ENCODE measurements around the gene POLN.
"Not testable (repeated sequence)": the region's sequence is repeated elsewhere in the genome, so short reads cannot be mapped to it uniquely, and the experiment has no call there.

Gene POLN

DNA sequence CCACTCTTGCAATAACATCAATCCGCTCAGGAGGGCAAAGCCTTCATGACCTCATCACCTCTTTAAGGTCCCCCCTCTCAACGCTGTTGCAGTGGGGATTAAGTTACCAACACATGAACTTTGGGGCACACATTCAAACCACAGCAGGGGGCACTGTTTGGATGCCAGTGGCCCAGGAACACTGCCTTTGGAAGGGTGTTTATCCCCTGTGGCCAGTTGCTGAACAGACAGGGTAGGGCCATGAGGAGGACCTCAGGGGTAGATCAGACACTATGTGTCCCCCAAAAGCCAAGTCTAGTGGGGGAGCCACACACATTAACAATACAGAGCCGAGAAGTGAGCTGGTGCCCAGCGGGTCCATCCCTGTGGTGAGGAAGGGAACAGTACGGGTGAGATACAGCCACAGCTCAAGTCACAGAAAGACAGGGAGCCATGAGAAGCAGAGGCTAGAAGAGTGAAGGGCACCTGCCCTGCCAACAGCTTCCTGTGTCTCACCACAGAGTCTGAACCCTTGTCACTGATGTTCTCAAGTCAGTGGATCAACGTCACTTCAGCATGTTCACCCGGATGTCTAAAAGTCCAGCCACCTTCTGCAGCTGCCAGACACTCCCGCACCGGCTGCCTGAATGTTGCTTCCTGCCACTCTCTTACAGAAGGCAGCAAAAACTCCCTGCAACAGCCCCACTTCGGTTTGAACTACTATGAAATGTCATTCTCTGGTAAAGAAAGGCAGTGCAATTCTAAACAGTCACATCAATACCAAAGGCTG lies 39.8 kb upstream of the POLN start:
- TF ChIP-seq ZNF274 (IDR thresholded peaks at IDR 0.05; ENCODE audit: low read depth, low read length): no peak
- H3K4me3 ChIP-seq (ENCODE audit: low read length): no peak overlapping the region

DNA sequence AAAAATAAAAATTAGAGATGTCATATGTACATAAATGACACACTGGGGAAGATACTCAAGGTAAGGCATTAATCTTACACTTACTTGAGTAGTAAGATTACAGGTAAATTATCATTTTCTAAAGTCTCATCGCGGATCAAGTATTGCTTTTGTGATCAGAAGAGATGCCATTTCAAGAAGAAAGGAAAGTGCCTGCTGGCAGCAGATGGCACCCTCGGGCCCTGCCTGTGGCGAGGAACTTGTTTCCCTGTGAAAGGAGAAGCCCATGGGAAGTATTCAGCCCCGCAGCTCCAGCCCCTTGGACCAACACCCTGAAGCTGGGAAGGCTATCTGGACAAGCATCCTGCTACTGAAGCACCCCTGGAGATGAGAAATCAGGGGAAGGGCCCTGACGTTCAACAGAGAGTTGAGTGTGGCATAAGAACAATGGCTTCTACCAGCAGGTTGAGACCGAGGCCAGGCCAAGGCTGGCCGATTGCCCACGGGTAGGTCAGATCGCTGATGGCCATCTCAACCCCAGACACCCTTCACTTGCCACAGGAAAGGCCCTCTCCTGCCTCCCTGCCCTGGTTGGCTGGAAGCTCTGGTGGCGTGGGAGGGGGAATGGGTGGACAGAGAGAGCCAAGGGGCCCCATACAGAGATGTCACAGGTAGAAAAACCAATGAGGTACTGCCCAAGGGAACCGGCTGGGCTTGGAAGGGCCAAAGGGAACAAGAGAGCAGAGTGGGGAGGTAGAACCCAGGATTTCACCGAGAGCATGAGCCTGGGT lies 38.8 kb upstream of the POLN start:
- TF ChIP-seq ZNF274 (IDR thresholded peaks at IDR 0.05; ENCODE audit: low read depth, low read length): no peak
- H3K4me3 ChIP-seq (ENCODE audit: low read length): no peak overlapping the region

DNA sequence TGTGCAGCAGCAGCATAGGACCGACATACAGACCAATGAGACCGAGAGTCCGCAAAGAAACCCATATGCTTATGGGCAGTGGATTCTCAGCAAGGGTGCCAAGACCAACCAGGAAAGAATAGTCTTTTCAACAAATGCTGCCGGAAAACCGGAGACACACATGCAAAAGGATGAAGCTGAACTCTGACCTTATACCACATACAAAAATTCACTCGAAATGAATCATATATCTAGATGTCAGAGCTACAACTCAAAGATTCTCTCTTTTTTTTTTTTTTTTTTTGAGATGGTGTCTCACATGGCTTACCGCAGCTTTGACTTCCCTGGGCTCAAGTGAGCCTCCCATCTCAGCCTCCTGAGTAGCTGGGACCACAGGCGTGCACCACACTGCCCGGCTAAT lies 36.0 kb upstream of the POLN start:
- H3K4me3 ChIP-seq (ENCODE audit: low read length): no peak overlapping the region
- TF ChIP-seq ZNF274 (IDR thresholded peaks at IDR 0.05; ENCODE audit: low read depth, low read length): no peak

DNA sequence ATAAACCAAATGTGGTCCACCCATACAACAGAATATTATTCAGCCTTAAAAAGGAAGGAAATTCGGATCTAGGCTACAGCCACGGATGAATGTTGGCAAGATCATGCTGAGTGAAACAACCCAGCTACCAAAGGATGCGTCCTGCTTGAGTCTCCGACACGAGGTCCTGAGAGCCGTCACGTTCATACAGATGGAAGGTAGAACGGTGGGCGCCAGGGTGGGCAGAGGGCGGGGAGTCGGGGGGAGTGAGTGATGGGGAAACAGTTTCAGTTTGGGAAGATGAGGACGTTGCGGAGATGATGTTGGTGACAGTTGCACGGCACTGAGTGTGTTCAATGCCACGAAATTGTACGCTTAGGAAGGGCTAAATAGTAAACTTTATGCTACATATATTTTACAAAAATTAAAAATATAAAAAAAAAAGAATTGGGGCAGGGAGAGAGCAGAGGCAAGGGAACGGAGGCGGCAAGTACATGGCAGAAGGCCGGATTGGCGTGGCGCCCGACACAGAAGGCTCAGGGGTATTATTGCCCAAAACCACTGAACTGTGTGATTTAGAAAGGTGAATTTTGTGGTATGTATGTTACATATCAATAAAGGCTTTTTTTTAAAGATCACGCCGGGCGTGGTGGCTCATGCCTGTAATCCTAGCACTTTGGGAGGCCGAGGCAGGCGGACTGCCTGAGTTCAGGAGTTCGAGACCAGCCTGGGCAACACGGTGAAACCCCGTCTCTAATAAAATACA lies 34.8 kb upstream of the POLN start:
- TF ChIP-seq ZNF274 (IDR thresholded peaks at IDR 0.05; ENCODE audit: low read depth, low read length): no peak
- H3K4me3 ChIP-seq (ENCODE audit: low read length): no peak overlapping the region

DNA sequence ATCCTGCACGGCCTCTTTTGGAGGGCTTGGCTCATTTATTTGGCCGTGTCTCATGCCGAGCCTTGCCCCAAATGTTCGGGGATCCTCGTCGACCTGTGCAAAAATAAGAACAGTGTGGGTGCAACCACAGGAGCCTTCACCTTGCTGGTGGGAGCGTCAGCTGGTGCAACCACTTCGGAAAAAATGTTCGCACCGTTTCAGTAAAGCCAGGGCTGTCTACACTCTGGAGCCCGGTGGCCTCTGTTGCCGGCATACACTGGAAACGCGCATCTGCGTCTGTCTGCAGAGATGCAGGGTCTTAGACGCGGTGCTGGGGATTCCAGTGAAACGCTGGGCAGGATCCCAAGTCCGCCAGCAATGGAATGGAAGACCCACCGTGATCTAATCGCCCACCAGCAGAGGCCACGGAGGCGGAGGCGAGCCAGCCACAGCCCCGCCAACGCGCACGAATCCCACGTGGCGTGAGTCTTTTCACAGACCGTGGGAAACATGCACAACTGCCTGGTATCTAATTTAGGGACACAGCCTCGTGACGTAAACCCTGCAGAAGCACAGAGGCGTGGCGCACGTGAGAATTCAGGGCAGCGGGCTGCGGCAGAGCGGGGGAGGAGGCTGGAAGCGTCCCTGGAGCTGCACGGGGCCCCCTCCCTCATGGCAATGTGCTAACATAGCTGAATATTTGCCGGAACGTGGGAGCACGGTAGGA lies 33.8 kb upstream of the POLN start:
- no peak for TF ChIP-seq ZNF274 (IDR thresholded peaks at IDR 0.05; ENCODE audit: low read depth, low read length)

DNA sequence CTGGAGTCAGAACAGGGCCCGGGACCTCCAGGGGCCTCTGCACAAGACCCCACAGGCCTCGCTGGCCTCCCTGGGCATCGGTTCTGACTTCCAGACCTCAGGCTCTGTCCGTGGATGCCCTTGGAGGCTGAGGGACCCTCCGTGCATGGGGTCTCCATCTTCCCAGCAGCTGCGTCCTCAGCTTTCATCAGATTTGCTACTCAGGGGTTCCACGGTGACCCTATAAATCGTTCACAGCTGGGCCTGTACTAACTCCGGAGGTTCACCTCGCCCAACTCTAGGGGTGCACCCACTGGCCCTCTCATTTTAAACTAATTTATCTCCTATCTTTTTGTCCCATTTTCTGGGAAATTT lies 33.1 kb upstream of the POLN start:
- H3K4me3 ChIP-seq (ENCODE audit: low read length): not testable (repeated sequence)

More for the DNA sequence above, 33.8 kb upstream of the POLN start:
- H3K4me3 ChIP-seq (ENCODE audit: low read length): no peak overlapping the region

DNA sequence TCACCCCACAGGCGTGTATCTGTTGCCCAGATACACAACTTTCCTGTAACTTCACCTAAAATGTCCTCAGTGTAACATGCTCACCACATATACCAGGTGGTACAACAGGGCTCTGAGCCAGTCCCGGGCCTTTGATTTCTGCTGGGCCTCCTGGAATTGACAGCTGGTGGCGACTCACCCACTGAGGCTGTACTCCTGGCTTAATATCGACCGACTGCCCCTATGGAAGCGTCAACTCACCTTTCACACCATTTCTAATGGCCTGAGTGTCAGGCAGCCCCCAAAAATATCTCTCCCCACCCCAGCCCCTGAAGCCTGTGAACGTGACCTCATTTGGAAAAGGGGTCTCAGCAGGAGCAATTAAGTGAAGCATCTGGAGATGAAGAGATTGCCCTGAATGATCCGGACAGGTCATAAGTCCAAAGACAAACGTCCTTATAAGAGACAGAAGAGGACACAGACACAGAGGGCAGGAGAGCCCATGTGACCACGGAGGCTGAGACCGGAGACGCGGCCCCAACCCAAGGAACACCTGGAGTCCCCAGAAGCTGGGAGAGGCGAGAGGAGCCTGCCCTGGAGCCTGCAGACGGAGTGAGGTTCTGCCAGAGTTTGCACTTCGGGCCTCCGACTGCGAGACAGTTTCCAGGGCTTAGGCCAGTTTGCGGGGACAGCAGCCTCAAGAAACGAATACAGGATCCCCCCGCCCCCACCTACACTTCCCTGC lies 32.6 kb upstream of the POLN start:
- no peak overlapping the region for H3K4me3 ChIP-seq (ENCODE audit: low read length)
- no peak for TF ChIP-seq ZNF274 (IDR thresholded peaks at IDR 0.05; ENCODE audit: low read depth, low read length)

DNA sequence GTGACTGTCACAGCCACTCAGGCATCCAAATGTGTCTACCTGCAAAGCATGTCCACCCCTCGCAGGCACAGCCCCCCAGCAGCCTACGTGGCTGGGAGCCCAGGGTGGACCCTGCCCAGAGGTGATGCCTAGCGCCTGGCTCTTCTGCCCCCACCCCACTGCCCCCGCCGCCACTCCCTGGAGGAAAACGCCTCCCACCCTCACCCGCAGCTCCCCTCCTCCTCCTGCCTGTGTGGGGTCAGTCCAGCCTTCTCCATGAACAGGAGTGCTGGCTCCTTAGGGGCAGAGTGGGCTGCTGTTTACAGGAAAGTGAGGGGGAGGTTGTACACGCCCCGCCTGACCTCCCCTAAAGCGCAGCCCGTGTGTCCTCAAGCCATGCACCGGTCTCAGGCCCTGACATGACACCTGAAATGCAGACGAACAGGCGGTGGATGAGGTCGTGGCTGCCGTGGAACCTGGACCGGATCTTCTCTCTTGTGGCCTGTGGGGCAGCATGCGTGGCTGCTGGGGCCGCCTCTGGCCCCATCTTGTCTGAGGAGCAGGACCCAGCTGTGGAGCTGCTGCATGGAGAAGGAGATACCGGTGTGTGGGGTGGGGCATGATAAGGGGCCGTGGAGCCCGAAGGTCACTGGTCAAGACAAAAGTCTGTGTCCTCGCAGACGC lies 31.9 kb upstream of the POLN start:
- TF ChIP-seq ZNF274 (IDR thresholded peaks at IDR 0.05; ENCODE audit: low read depth, low read length): no peak
- no peak overlapping the region for H3K4me3 ChIP-seq (ENCODE audit: low read length)

DNA sequence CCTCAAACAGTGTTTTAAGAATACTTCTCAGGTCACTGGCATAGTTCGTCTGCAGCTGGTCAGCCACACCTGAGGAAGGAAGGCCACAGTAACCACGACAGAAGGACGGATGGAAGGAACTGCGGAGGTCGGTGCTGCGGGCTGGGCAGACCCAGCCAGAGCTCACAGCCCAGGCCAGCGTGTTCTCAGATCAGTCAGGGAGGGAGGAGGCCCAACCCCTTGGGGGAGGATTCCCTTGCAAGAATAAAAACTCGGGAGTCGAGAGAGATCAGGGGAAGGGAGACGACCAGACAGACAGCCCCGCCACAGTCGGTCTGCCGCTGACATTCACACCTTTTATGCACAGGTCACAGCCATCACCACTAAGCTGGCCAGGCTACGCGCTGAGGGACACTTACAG lies 31.3 kb upstream of the POLN start:
- no peak for TF ChIP-seq ZNF274 (IDR thresholded peaks at IDR 0.05; ENCODE audit: low read depth, low read length)
- no peak overlapping the region for H3K4me3 ChIP-seq (ENCODE audit: low read length)

DNA sequence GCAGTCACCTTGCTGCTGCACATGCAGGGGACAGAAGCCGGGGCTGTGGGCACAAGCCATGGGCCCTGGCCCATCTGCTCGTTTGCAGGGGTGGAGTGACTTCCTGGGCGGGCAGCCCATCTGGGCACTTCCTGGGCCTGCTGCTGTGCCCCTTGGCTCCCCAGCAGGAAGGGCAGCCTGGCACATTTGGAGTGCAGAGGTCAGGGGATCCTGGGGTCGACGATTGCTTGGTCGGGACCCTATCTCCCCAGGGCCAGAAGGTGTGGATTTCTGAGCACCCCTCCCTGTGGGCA lies 30.9 kb upstream of the POLN start:
- no peak for TF ChIP-seq ZNF274 (IDR thresholded peaks at IDR 0.05; ENCODE audit: low read depth, low read length)
- H3K4me3 ChIP-seq (ENCODE audit: low read length): no peak overlapping the region

DNA sequence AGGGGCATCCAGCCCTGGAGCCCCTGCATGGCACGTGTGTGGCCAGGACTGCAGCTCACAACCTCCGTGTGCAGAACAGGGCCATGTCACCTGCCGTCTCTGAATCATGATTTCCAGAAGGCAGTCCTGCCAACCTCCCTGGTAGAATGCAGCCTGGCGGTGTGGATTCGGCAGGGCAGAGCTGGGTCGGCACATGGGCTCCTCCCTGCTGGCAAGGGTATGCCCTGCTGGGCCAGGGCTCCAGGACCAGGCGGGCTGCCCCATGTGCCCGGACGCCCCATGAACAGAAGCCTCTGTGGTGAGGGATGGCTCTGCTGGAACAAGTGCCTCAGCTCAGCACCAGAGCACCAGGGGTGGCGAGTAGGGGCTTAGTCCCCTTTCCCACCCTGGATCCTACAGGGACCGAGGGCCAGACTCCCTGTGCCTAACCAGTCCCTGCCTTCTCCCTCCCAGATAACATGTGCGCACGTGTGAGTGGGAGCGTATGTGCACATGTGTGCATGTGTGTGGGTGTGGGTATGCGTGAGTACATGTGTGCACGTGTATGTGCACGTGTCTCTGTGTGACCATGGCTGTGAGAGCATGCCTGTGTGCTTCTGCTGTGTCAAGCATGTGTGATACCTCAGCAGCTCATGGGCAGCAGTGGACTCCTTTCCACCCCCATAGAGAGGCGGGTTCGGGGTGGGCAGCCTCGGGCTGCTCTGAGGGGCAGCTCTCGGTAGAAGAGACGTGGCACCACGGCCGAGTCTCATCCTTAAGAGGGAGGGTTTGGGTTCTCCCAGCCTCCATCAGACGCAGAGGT lies 30.3 kb upstream of the POLN start:
- no peak for TF ChIP-seq ZNF274 (IDR thresholded peaks at IDR 0.05; ENCODE audit: low read depth, low read length)
- H3K4me3 ChIP-seq (ENCODE audit: low read length): no peak overlapping the region

DNA sequence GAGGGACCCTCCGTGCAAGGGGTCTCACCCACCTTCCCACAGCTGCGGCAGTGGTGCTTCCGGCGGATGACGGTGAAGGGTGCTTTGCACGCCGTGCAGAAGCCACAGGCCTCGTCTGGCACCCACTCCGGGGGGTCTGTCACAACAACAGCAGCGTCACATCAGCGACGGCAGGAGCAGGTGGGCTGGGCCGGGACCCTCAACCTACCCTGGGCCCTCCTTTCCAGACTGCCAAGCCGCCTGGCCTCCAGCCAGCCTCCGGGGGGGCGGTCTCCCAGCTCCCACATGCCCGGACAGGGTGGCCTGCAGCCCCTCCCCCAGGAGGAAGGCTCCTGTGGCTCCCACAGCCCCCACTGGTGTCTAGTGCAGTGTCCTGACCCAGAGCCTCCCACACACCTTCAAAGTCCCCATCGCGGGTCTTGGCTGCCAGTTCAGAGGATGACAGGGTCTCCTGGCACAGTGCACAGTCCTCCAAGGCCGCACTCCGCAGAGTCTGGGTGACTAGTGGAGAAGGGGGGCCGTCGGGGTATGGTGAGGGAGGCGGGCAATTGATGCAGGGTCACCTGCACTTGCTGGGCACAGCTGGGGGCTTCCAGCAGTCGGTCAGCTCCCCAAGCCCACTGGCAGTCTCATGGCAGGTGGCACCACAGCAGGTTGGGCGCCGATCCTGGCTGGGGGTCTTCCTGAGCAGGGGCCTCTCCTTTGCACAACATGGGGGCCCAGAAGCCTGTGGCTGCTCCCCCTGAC lies 29.5 kb upstream of the POLN start:
- TF ChIP-seq ZNF274 (IDR thresholded peaks at IDR 0.05; ENCODE audit: low read depth, low read length): no peak
- no peak overlapping the region for H3K4me3 ChIP-seq (ENCODE audit: low read length)
